Activated naive CD4-positive, alpha-beta T cell treated with anti-CD3 and anti-CD28 coated beads for 36 hours (primary cell): ENCODE measurements around the gene MREG. TPM values are rescaled to one million over a fixed set of nuclear protein-coding genes. Genes with fewer than 3 reads are reported as not detected.
"Not testable (repeated sequence)": the region's sequence is repeated elsewhere in the genome, so short reads cannot be mapped to it uniquely, and the experiment has no call there.

ENCODE experiments used
- CTCF ChIA-PET: fragments of 350-600 bp; sonication (Branson Sonifier 250); formaldehyde crosslinking; loops from one replicate; lab custom pipeline; 2021; ENCODE audit warnings: antibody characterized with exemption; lab: Charles Lee
- DNase-seq: peaks from one replicate; pipeline ENCODE4 v3.0.0-alpha.2; 2020
- H3K27ac Mint-ChIP-seq: one replicate; pipeline ENCODE4 v1.8.0; 2021; ENCODE audit warnings: mild to moderate bottlenecking, mixed read lengths
- H3K27me3 Mint-ChIP-seq: one replicate; pipeline ENCODE4 v1.8.0; 2021; ENCODE audit warnings: low read depth, mixed read lengths
- H3K36me3 Mint-ChIP-seq: one replicate; pipeline ENCODE4 v1.8.0; 2021; ENCODE audit warnings: low read depth, mixed read lengths
- H3K4me1 Mint-ChIP-seq: one replicate; pipeline ENCODE4 v1.8.0; 2021; ENCODE audit warnings: low read depth, mixed read lengths
- H3K4me3 Mint-ChIP-seq: one replicate; pipeline ENCODE4 v1.8.0; 2021; ENCODE audit warnings: mild to moderate bottlenecking, moderate library complexity, mixed read lengths
- H3K9me3 Mint-ChIP-seq: one replicate; pipeline ENCODE4 v1.8.0; 2021; ENCODE audit warnings: mixed read lengths
- intact Hi-C: fragments of 100-400 bp; cut with micrococcal nuclease; formaldehyde crosslinking; loops from one replicate; pipeline ENCODE4 v1.15.1; 2023
- total RNA-seq, 2 experiments: library from RNA; stranded (reverse); gene quantifications; one replicate each; pipeline ENCODE4 v1.2.3, GENCODE V29; 2021

Gene MREG
- total RNA-seq, 2 experiments from 2014 or later, result 3.1 to 3.9 TPM

- CTCF ChIA-PET, result interaction anchor here (0.6 to 0.9 kb wide), 4 partner anchors 11 to 70 kb away, joined by 3 to 4 read pairs (median 3); no protein-coding TSS in a partner anchor
- H3K27ac Mint-ChIP-seq, result no peak overlapping the region
- no peaks in the 10 kb centered on the region for H3K9me3 Mint-ChIP-seq
- no peaks in the 10 kb centered on the region for H3K36me3 Mint-ChIP-seq
- intact Hi-C loops, result loop anchor here (5.0 to 10.0 kb wide), 2 partner anchors 329 to 334 kb away; no protein-coding TSS in a partner anchor
- no peak for DNase-seq
- no peak overlapping the region for H3K4me3 Mint-ChIP-seq
- H3K27me3 Mint-ChIP-seq, result no peaks in the 10 kb centered on the region
- H3K4me1 Mint-ChIP-seq, result peaks cover 38% of the 10 kb centered on the region
These were observed 5.4 kb upstream of the MREG start for GRCh38 chr2:216018709-216019108.

GRCh38 chr2:216017365-216017764 is 4.0 kb upstream of the MREG start:
- Mint-ChIP-seq H3K9me3 (no peaks in the 10 kb centered on the region), H3K27ac (no peak overlapping the region), H3K27me3 (no peaks in the 10 kb centered on the region), H3K4me1 (peaks cover 46% of the 10 kb centered on the region), H3K4me3 (no peak overlapping the region), H3K36me3 (no peaks in the 10 kb centered on the region)
- CTCF ChIA-PET, result interaction anchor here (0.9 to 3.2 kb wide), 3 partner anchors 12 to 91 kb away, joined by 3 to 12 read pairs (median 6); no protein-coding TSS in a partner anchor
- peak; percentile 77 for DNase-seq
- intact Hi-C loops, result loop anchor here (5.0 to 10.0 kb wide), 2 partner anchors 330 to 333 kb away; no protein-coding TSS in a partner anchor

- no peak for DNase-seq
- H3K4me3 Mint-ChIP-seq, result no peak overlapping the region
- CTCF ChIA-PET, result interaction anchor here (0.6 to 3.2 kb wide), 6 partner anchors 11 to 648 kb away, joined by 3 to 12 read pairs (median 6); partner anchors contain the start of gene XRCC5
- no peaks in the 10 kb centered on the region for H3K9me3 Mint-ChIP-seq
- intact Hi-C loops, result loop anchor here (1.0 to 10.0 kb wide), 6 partner anchors 10 to 396 kb away; partner anchors contain the start of gene SMARCAL1
- H3K36me3 Mint-ChIP-seq, result no peaks in the 10 kb centered on the region
- no peaks in the 10 kb centered on the region for H3K27me3 Mint-ChIP-seq
- H3K27ac Mint-ChIP-seq, result no peak overlapping the region
- peaks cover 49% of the 10 kb centered on the region for H3K4me1 Mint-ChIP-seq
These were observed 3.2 kb upstream of the MREG start for GRCh38 chr2:216016581-216016980.

- CTCF ChIA-PET, result interaction anchor here (0.6 to 3.2 kb wide), 6 partner anchors 10 to 94 kb away, joined by 4 to 12 read pairs (median 6); partner anchors contain the start of gene XRCC5
- intact Hi-C loops, result loop anchor here (1.0 to 10.0 kb wide), 6 partner anchors 10 to 396 kb away; partner anchors contain the start of gene SMARCAL1
These were observed 2.5 kb upstream of the MREG start for GRCh38 chr2:216015722-216016464.

GRCh38 chr2:216014986-216015385 is 1.6 kb upstream of the MREG start:
- intact Hi-C loops, result loop anchor here (5.0 to 10.0 kb wide), 3 partner anchors 330 to 703 kb away; partner anchors contain the start of gene ATIC
- H3K27ac Mint-ChIP-seq, result no peak overlapping the region
- peaks cover 49% of the 10 kb centered on the region for H3K4me1 Mint-ChIP-seq
- CTCF ChIA-PET, result interaction anchor here (1.3 to 3.2 kb wide), 3 partner anchors 17 to 65 kb away, joined by 4 to 12 read pairs (median 7); no protein-coding TSS in a partner anchor
- no peaks in the 10 kb centered on the region for H3K36me3 Mint-ChIP-seq
- no peak overlapping the region for H3K4me3 Mint-ChIP-seq
- no peak for DNase-seq
- no peaks in the 10 kb centered on the region for H3K27me3 Mint-ChIP-seq
- no peaks in the 10 kb centered on the region for H3K9me3 Mint-ChIP-seq

More at GRCh38 chr2:216015722-216016464, 2.5 kb upstream of the MREG start:
- Mint-ChIP-seq H3K36me3 (no peaks in the 10 kb centered on the region), H3K4me1 (peaks cover 49% of the 10 kb centered on the region), H3K4me3 (peak overlapping the region; percentile 30), H3K9me3 (no peaks in the 10 kb centered on the region), H3K27me3 (no peaks in the 10 kb centered on the region), H3K27ac (peak overlapping the region; percentile 71)
- peak; percentile 83 for DNase-seq

GRCh38 chr2:216014006-216014405 is 655 bp upstream of the MREG start:
- no peak for DNase-seq
- peak overlapping the region; percentile 53 for H3K4me3 Mint-ChIP-seq
- no peaks in the 10 kb centered on the region for H3K27me3 Mint-ChIP-seq
- intact Hi-C loops, result loop anchor here (5.0 to 10.0 kb wide), 2 partner anchors 329 to 702 kb away; partner anchors contain the start of gene ATIC
- peaks cover 51% of the 10 kb centered on the region for H3K4me1 Mint-ChIP-seq
- no peaks in the 10 kb centered on the region for H3K9me3 Mint-ChIP-seq
- CTCF ChIA-PET, result interaction anchor here (0.6 to 3.2 kb wide), 6 partner anchors 9 to 63 kb away, joined by 3 to 12 read pairs (median 4); no protein-coding TSS in a partner anchor
- no peak overlapping the region for H3K27ac Mint-ChIP-seq
- H3K36me3 Mint-ChIP-seq, result no peaks in the 10 kb centered on the region

- CTCF ChIA-PET, result interaction anchor here (1.6 to 2.7 kb wide), 2 partner anchors 10 to 12 kb away, joined by 3 to 11 read pairs; no protein-coding TSS in a partner anchor
- no peak for DNase-seq
- Mint-ChIP-seq H3K36me3 (no peaks in the 10 kb centered on the region), H3K9me3 (no peaks in the 10 kb centered on the region), H3K4me1 (peaks cover 48% of the 10 kb centered on the region), H3K27me3 (no peaks in the 10 kb centered on the region), H3K27ac (no peak overlapping the region), H3K4me3 (peak overlapping the region; percentile 81)
- intact Hi-C loops, result loop anchor here (1.0 to 10.0 kb wide), 4 partner anchors 62 to 1204 kb away; partner anchors contain the start of genes ATIC and BARD1
These were observed 596 bp downstream of the MREG start for GRCh38 chr2:216012830-216013079.

- Mint-ChIP-seq H3K27me3 (no peaks in the 10 kb centered on the region), H3K27ac (no peak overlapping the region), H3K4me1 (peaks cover 44% of the 10 kb centered on the region), H3K36me3 (no peaks in the 10 kb centered on the region), H3K4me3 (peak overlapping the region; percentile 81), H3K9me3 (no peaks in the 10 kb centered on the region)
- CTCF ChIA-PET, result interaction anchor here (1.2 to 2.7 kb wide), 4 partner anchors 10 to 61 kb away, joined by 3 to 11 read pairs (median 4); no protein-coding TSS in a partner anchor
- intact Hi-C loops, result loop anchor here (2.0 to 10.0 kb wide), 3 partner anchors 327 to 1203 kb away; partner anchors contain the start of genes ATIC and BARD1
- DNase-seq, result no peak
These were observed 1.1 kb downstream of the MREG start for GRCh38 chr2:216012133-216012829.

- CTCF ChIA-PET, H3K4me3 Mint-ChIP-seq, intact Hi-C loops, H3K9me3 Mint-ChIP-seq, H3K36me3 Mint-ChIP-seq, H3K27ac Mint-ChIP-seq, DNase-seq, H3K27me3 Mint-ChIP-seq: not testable (repeated sequence)
- H3K4me1 Mint-ChIP-seq, result peaks cover 38% of the 10 kb centered on the region
These were observed 4.1 kb downstream of the MREG start for GRCh38 chr2:216009215-216009614.

GRCh38 chr2:216008387-216008786 is 5.0 kb downstream of the MREG start:
- CTCF ChIA-PET, result interaction anchor here (0.7 to 1.1 kb wide), 4 partner anchors 13 to 26 kb away, joined by 3 read pairs; no protein-coding TSS in a partner anchor
- H3K4me1 Mint-ChIP-seq, result peaks cover 40% of the 10 kb centered on the region
- no peaks in the 10 kb centered on the region for H3K36me3 Mint-ChIP-seq
- H3K9me3 Mint-ChIP-seq, result no peaks in the 10 kb centered on the region
- intact Hi-C loops, result no loop called here
- H3K27me3 Mint-ChIP-seq, result no peaks in the 10 kb centered on the region
- no peak for DNase-seq
- no peak overlapping the region for H3K27ac Mint-ChIP-seq
- H3K4me3 Mint-ChIP-seq, result no peak overlapping the region

- DNase-seq, result peak; percentile 71
- CTCF ChIA-PET, result interaction anchor here (0.6 to 2.7 kb wide), 8 partner anchors 10 to 77 kb away, joined by 3 to 13 read pairs (median 3); no protein-coding TSS in a partner anchor
- no peaks in the 10 kb centered on the region for H3K36me3 Mint-ChIP-seq
- peak overlapping the region; percentile 8 for H3K4me3 Mint-ChIP-seq
- H3K4me1 Mint-ChIP-seq, result peaks cover 38% of the 10 kb centered on the region
- intact Hi-C loops, result loop anchor here (1.0 kb wide), 1 partner anchor 10 kb away; no protein-coding TSS in a partner anchor
- no peaks in the 10 kb centered on the region for H3K9me3 Mint-ChIP-seq
- H3K27ac Mint-ChIP-seq, result peak overlapping the region; percentile 57
- H3K27me3 Mint-ChIP-seq, result no peaks in the 10 kb centered on the region
These were observed 7.1 kb downstream of the MREG start for GRCh38 chr2:216006164-216006663.
